GM19025 (cell line): ENCODE data around the gene ARAP1.

Source experiments
- ATAC-seq: cut with Tn5 transposase; IDR thresholded peaks from one replicate; pipeline ENCODE4 v1.9.1; 2021; ENCODE audit warnings: mild to moderate bottlenecking, low read depth, moderate library complexity; ENCODE audit not compliant: unreplicated experiment

The ARAP1 gene

DNA sequence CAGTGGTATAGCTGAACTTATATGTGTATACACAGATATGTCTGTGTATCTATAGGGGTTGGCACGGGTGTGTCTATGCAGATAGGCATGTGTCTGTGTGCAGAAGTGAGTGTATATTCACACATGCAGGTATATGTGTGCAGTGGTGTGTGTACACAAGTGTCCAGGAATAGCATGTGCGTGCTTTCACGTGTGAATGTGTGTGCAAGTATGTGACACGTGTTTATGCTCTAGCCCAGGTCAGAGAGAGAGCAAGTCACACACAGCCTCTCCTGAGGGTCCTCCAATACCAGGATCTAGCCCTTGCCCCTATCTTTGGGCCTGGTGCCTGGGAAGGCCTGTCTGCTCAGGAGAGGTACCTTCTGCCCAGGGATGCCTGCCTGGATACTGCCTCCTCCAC, 104.3 kb downstream of the ARAP1 start:
- no peak for ATAC-seq

DNA sequence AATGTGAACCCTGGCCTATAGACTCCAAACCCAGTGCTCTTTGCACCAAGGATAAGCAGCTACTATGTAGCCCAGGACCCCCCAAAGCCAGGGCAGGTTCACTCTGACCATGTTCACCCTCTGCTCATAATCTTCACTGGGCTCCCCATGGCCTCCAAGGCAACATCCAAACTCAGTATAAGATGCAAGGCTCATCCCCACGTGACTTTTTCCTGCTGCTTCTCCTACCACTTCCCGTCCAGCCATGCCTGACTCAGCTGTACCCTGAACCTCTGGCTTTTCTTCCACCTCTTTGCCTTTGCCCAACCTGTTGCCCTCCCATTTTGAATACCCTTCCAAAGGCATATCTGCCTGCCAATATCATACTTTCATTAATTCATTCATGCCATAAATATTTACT, 105.7 kb downstream of the ARAP1 start:
- ATAC-seq, result no peak

GRCh38 chr11:72646024-72646423, 106.2 kb downstream of the ARAP1 start:
- ATAC-seq, result no peak

DNA sequence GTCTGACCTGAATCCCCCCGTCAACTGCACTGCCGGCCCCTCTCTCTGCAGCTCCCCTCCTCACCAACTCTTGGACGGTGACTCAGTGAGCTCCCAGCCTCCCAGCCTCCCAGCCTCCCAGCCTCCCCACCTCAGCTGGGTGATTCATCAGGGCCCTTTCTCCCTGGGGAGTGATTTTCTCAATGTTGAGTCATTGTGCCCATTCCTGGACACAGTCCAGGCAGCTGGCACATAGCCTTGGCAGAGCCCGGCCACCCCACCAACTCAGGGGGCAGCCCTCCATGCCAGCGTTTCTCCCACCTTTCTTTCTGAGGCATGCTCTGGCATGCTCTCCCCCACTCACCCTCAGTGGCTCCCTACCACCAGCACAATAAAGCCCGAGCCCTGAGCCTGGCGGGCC, 108.7 kb downstream of the ARAP1 start:
- no peak for ATAC-seq

GRCh38 chr11:72642884-72643522, 109.2 kb downstream of the ARAP1 start:
- peak; percentile 67 for ATAC-seq

- no peak for ATAC-seq
These were observed 109.9 kb downstream of the ARAP1 start for GRCh38 chr11:72642043-72642883.

DNA sequence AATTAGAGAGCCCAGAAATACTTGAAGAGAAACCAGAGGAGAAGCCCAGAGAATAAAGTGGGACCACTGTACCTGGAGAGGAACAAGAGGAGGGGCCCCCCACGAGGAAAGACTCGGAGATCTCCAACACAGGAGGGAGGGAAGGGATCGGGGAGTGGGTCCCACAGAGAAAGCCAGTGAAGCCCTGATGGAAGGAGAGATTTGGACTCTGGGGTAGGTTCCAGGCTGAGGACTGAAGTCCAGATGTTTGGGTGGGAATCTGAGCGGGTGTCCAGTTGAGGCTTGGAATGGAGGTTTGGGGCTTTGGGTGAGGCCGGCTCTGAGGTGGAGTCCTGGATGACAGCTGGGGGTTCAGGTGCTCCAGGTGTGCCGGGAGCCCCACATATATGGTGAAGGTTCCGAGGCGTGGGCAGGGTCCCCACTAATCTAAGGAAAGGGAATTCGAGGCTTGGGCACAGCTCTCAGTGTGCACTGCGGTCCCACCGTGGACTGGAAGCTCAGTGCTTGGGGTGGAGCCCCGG, 110.6 kb downstream of the ARAP1 start:
- no peak for ATAC-seq

DNA sequence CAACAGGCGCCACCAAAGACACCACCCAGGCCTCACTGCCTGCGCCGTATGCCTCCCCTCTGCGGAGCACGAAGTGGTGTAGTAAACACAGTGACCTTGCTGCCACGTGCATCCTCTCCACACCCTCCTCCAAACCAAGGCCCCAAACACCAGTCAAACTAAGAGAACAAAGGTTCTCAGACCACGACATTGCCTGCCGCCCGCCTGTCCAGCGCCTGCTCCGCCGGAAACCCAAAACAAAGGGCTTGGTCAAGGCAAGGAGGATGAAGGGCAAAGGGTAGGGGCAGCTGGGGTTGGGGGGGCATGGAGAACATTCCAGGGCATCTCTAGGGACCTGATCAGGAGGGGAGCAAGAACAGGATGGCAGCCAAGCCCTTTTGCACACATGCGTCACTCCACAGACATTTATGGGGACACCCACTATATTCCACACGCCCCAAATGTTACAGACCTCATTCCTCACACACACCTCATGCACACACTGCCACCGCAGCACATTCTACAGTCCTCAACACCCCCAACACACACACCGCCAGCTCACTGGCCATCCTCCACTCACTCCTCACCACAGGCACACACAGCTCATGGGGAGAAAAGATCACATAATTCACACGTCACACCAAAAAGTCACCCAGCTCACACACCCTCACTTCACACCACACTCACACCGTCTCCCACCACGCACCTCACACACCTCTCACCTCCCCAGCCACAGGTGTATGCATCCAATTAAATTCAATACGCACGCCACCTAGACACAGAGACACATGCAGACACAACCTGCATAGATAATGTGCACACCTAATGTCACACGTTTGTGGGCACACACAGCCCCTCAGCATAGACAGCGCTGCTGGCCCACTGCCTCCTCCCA, 112.5 kb downstream of the ARAP1 start:
- ATAC-seq, result no peak

GRCh38 chr11:72637926-72638325, 114.3 kb downstream of the ARAP1 start:
- ATAC-seq, result no peak

DNA sequence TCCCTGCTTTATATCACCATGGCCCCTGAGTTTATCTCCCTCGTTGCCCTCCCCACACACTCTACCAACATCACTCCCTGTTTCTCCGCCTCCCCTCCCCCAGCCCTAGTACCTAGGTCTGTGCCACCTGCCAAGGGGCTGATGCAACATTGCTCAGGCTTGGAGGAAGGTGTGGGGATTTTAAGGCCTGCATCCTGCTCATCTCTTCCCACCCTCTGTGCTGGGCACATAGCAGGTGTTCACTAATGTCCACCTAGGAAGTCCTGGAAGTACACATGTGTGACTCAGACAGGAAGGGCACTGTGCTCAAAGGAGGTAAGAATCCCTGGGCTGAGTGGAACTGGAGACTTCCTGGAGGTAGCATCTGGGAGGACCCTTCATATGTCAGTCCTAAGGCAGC, 115.0 kb downstream of the ARAP1 start:
- no peak for ATAC-seq

- ATAC-seq, result no peak
These were observed 115.8 kb downstream of the ARAP1 start for GRCh38 chr11:72636376-72636775.

DNA sequence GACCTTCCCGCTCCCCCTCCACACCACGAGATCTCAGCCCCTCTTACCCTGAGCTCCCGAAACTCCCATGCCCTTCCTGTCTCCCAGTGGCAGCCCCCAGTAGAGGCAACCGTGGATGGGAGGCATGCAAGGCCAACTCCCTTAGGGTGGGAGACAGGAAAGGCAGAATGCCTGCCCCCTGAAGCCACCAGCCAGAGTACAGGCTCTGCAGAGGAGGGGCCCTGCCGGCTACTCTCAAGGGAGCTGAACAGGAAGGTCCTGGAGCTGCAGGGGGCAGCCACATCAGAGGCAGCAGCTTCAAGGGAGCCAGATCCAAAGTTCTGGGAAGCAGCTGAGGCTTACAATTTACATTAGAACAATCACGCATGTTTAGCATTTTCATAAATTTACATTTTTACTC, 116.3 kb downstream of the ARAP1 start:
- ATAC-seq, result no peak

DNA sequence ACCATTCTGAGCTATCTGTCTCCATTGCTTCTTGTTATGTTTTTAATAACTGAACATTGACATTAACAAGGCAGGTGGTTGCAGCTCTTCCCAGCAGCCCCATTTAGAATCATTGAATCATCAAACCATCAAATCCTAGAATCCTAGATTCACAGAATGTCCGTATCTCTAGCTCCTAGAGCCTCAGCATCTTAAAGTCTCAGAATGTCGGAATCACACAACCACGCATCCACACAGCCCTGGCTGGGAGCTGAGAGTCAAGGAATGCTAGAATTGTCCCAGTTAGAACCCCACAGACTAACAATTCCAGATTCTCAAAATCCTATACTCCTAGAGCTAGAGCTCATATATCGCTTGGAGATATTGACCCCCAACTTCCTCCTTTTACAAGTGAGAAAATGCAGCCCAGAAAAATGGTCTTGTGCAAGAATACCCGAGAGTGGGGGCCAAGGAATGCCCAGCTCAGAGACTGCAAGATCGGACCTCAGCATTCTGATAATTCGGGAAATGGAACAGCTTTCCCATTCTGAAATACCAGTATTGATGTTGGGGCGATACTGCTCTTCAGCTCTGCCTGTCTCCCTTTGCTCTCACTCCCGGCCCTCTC, 116.8 kb downstream of the ARAP1 start:
- no peak for ATAC-seq
